Activated T-cell treated with anti-CD3 and anti-CD28 coated beads, Interleukin-2, amount 50 U/mL, for 4 hours (primary cell): Measurements from ENCODE around the gene TTLL4. TPM values are rescaled to one million over a fixed set of nuclear protein-coding genes. Genes with fewer than 3 reads are reported as not detected.

Experiments used
- ATAC-seq, 2 donors: fragments of 200-7000 bp; cut with Tn5 transposase; one replicate each; pipeline ENCODE4 v1.10.0; 2021
- DNase-seq: peaks from one replicate; pipeline ENCODE4 v3.0.0-alpha.2; 2020
- H3K27me3 Mint-ChIP-seq: one replicate; pipeline ENCODE4 v1.8.0; 2021; ENCODE audit warnings: low read depth, mixed read lengths
- H3K36me3 Mint-ChIP-seq: one replicate; pipeline ENCODE4 v1.8.0; 2022; ENCODE audit warnings: mixed read lengths; ENCODE audit not compliant: insufficient read depth
- H3K4me1 Mint-ChIP-seq: one replicate; pipeline ENCODE4 v1.8.0; 2021; ENCODE audit warnings: low read depth, mixed read lengths
- H3K4me3 Mint-ChIP-seq: one replicate; pipeline ENCODE4 v1.8.0; 2021; ENCODE audit warnings: mild to moderate bottlenecking, moderate library complexity, mixed read lengths
- H3K9me3 Mint-ChIP-seq: one replicate; pipeline ENCODE4 v1.8.0; 2021; ENCODE audit warnings: mixed read lengths
- total RNA-seq, 3 donors: library from RNA; stranded (reverse); gene quantifications; one replicate each; pipeline ENCODE4 v1.2.1, GENCODE V29; 2021

The TTLL4 gene
- total RNA-seq, 3 donors from 2014 or later = 44.2 to 53.0 (median 52.5) TPM

DNA sequence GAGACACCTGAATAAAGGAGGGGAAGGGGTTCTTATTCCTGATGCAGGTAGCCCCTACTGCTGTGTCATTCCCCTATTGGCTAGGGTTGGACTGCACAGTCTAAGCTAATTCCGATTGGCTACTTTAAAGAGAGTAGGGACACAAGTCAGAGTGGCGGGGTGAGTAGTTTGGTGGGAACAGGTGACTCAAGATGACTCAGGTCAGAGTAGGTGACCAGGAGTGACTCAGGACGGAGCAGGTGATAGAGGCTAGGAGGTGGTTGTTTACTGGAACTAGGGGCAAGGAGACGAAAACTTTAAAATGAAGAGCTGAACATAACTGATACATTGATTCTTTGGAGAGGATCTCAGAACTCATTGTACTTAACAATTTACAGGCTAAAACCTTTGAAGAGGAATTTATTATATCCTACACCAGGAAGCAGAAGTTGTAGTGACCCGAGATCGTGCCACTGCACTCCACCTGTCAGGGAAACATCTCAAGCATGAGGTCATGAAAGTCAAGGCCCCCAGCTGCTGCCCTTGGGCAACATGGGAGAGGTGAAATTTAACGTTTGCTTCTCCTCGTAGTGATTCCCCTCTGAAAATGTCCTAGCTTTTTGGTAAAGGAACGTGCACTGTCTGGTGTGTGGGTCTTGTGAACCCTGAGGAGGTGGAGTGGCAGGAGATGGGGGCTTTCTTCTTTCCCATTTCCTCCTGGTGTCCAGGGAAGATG is 66.8 kb downstream of the TTLL4 start:
- no peak overlapping the region for H3K4me3 Mint-ChIP-seq

DNA sequence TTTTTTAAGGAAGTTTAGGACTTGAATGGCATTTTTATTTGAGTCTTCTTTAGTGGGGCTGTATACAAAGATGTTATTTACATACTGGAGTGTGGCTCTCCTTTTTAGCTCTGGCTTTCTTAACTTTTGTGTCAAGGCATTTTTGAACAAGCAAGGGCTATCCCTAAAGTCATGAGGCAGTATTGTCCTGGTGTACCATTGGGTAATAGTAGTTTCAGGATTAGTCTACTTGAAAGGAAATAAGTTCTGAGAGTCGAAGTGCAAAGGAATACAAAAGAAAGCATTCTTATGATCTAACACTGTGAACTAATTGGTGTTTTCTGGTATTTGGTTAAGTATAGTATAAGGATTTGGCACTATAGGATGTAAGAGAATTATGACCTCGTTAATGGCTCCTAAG is 69.4 kb downstream of the TTLL4 start:
- H3K9me3 Mint-ChIP-seq = peaks cover 12% of the 10 kb centered on the region
- H3K4me1 Mint-ChIP-seq = peaks cover 3% of the 10 kb centered on the region
- peaks cover 10% of the 10 kb centered on the region for H3K36me3 Mint-ChIP-seq
- no peak overlapping the region for H3K4me3 Mint-ChIP-seq
- H3K27me3 Mint-ChIP-seq = peaks cover 43% of the 10 kb centered on the region
- ATAC-seq (no peak), DNase-seq (no peak)

More for the DNA sequence above, 66.8 kb downstream of the TTLL4 start:
- Mint-ChIP-seq H3K36me3 (peaks cover 14% of the 10 kb centered on the region), H3K9me3 (peaks cover 12% of the 10 kb centered on the region), H3K27me3 (peaks cover 30% of the 10 kb centered on the region), H3K4me1 (peaks cover 3% of the 10 kb centered on the region)
- DNase-seq (no peak), ATAC-seq (no peak)

DNA sequence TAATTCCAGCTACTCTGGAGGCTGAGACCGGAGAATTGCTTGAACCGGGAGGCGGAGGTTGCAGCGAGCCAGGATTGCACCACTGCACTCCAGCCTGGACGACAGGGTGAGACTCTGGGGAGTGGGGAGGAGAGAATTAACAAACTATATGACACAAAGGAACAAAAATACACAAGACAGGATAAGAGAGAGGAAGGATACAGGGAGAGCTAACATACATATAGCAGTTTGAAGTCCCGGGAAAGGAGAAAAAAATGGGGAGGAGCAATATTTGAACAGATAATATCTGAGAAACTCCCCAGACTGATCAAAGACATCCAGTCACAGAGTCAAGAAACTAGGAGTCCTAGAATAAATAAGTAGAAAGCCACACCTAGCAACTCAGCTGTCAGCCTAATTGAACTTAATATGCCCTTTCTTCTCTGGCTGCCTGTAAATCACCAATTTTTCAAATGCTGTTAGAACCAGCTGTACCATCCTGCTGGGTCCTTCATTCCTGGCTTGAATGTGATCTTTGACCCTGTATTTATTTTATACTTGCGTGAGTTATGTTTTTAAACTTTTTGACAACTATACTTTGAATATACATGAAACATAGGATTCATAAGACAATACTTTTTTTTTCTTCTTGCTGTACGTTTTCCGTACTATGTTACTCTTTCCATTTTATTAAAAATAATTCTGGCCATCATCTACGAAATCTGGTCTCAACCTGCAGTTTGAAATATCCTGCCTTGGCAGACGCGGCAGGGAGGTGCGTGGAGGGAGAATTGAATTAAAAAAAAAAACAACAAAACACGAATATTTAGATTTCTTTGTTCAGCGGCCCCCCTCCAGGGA is 70.4 kb downstream of the TTLL4 start:
- H3K36me3 Mint-ChIP-seq = peaks cover 9% of the 10 kb centered on the region
- H3K4me1 Mint-ChIP-seq = peaks cover 3% of the 10 kb centered on the region
- H3K27me3 Mint-ChIP-seq = peaks cover 49% of the 10 kb centered on the region
- H3K4me3 Mint-ChIP-seq = no peak overlapping the region
- DNase-seq (no peak), ATAC-seq (no peak)
- H3K9me3 Mint-ChIP-seq = peaks cover 11% of the 10 kb centered on the region

DNA sequence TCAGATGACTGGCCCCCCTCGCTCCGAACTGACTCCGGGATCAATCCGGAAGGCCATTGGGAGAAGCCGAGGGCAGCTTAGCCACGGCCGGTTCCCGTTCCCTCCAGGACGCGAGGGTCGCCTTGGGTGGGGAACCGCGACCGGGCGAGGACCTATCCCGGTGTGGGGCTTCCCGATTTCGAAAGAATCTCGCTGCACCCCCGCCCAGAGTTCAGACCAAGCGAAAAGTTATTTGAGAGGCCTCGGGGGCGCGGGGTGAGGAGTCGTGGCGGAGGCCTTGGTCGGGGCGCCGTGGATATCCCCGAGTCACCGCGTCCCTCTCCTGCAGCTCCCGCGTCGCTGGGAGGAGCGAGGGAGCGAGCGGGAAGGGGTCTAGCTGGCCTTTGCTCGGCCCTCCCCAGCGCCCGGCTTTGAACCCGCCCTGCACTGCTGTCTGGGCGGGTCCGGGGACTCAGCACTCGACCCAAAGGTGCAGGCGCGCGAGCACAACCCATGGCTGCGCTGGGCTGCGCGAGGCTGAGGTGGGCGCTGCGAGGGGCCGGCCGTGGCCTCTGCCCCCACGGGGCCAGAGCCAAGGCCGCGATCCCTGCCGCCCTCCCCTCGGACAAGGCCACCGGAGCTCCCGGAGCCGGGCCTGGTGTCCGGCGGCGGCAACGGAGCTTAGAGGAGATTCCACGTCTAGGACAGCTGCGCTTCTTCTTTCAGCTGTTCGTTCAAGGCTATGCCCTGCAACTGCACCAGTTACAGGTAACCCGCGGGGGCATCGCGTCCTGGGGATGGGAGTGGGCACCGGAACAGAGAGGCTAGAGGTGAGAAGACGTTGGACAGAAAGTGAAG is 71.3 kb downstream of the TTLL4 start, which contains the start of gene CYP27A1:
Gene CYP27A1 (plus strand): TSS at position 457 of the 837 bp plus-strand sequence. CDS start 36 bp downstream, at position 493.
- Mint-ChIP-seq H3K4me3 (no peak within 1 kb of the TSS), H3K27me3 (peaks cover 49% of the 10 kb centered on the region), H3K4me1 (peaks cover 3% of the 10 kb centered on the region), H3K36me3 (peaks cover 7% of the 10 kb centered on the region), H3K9me3 (peaks cover 6% of the 10 kb centered on the region)
- DNase-seq (no peak), ATAC-seq (peak; percentile 43 to 66)

DNA sequence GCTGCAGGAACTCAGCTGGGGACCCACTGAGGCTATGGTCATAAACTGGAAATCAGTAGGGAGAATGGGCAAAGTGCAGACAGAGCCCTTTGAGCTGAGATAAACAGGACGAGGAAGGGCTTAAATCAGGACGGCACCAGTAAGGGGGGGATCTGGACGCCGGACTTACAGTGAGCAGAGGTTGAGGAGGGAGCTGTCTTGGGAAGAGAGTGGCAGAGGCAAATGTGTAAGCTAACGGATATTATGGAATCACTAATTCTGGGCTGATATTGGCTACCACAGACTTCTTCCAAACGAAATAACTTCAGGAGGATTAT is 71.9 kb downstream of the TTLL4 start:
- Mint-ChIP-seq H3K4me1 (peaks cover 3% of the 10 kb centered on the region), H3K9me3 (peaks cover 1% of the 10 kb centered on the region), H3K27me3 (peaks cover 50% of the 10 kb centered on the region), H3K4me3 (no peak overlapping the region), H3K36me3 (peaks cover 2% of the 10 kb centered on the region)
- ATAC-seq (no peak), DNase-seq (no peak)

DNA sequence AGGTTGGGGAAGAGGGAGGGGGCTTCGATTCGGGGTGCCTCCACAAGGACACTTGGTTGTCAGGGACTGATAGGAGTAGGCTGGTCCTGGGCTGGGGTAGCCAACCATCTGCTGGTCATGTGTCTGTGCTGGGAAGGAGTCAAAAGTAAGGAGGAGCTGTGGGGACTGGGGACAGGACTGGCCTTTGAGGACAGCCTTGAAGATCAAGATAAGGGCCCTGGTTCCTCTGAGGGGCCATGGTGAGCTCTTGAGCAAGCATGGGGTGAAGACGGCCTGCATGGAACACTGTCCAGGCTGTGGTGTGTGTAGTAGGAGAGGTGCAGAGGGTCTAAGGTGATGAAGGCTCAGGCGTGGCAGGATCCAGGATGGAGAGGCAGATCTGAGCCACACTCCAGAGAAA is 73.1 kb downstream of the TTLL4 start:
- no peak for ATAC-seq
- DNase-seq = no peak

DNA sequence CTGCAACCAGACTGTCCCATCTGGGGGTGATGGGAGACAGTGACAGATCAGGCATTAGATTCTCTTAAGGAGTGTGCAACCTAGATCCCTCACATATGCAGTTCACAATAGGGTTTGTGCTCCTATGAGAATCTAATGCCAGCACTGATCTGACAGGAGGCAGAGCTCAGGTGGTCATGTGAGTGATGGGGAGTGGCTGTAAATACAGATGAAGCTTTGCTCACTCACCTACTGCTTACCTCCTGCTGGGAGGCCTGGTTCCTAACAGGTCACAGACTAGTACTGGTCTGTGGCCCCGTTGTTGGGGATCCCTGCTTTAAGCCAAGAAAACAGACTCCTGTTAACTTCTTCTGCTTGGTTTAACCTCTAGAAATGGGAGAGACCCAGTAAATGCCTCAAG is 74.5 kb downstream of the TTLL4 start:
- Mint-ChIP-seq H3K4me1 (peaks cover 3% of the 10 kb centered on the region), H3K4me3 (no peak overlapping the region), H3K9me3 (peaks cover 4% of the 10 kb centered on the region), H3K36me3 (no peaks in the 10 kb centered on the region), H3K27me3 (peaks cover 44% of the 10 kb centered on the region)
- no peak for DNase-seq
- no peak for ATAC-seq

More for the DNA sequence above, 73.1 kb downstream of the TTLL4 start:
- Mint-ChIP-seq H3K9me3 (peaks cover 4% of the 10 kb centered on the region), H3K27me3 (peaks cover 55% of the 10 kb centered on the region), H3K36me3 (peaks cover 2% of the 10 kb centered on the region), H3K4me1 (peaks cover 3% of the 10 kb centered on the region), H3K4me3 (no peak overlapping the region)

DNA sequence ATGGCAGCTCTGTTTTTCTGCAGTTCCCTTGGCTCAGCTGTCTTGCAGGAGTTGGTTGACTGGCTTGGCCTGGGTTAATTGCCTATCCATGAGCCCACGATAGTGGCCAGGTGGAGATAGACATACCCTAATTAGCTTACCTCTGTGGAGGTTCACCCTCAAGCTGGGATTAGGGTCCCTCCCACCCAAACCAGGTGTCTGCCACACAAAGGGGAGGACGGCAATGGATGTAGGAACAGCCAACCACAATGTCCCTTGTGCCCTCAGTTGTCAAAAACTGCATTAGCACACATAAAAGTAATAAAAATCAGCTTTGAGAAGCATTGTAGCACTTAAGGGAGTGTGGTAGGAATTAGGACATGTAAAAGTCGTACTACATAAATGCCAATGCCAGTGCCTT is 75.5 kb downstream of the TTLL4 start:
- ATAC-seq (no peak), DNase-seq (no peak)
- Mint-ChIP-seq H3K4me1 (peaks cover 3% of the 10 kb centered on the region), H3K27me3 (peaks cover 39% of the 10 kb centered on the region), H3K4me3 (no peak overlapping the region), H3K36me3 (no peaks in the 10 kb centered on the region), H3K9me3 (peaks cover 4% of the 10 kb centered on the region)

DNA sequence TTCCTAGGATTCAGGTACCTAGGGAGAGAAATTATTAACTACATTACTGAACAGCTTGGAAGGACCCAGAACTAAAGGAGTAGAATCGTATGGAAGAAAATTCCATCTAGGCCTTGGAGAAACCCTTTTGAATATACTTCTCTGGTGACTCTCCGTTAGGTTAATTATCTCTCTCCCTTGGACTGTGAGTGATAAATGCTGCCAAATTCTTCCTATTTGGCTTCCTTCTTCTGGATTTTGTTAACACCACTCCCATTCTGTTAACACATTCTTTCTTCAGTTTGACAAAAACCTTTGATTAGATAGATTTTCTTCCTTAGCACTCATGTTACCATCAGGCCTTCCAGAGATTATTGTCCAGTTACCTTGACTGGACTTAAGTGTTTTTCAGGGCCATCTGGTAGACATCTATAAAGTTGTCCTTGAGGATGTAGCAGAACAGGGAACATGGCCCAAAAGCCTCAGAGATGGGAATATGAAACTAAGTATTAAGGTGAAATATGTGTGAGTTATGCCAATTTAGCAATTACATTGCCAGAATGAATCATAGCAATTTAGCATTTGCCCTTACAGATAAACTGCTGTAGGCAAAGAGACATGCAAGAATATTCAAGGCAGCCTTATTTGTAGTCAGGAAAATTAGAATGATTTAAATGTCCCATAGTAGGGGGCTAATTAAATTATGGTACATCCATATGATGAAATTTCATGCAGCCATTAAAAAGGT is 78.1 kb downstream of the TTLL4 start:
- Mint-ChIP-seq H3K4me1 (no peaks in the 10 kb centered on the region), H3K4me3 (no peak overlapping the region), H3K9me3 (peaks cover 4% of the 10 kb centered on the region), H3K36me3 (no peaks in the 10 kb centered on the region), H3K27me3 (peaks cover 27% of the 10 kb centered on the region)
- no peak for ATAC-seq
- DNase-seq = no peak

DNA sequence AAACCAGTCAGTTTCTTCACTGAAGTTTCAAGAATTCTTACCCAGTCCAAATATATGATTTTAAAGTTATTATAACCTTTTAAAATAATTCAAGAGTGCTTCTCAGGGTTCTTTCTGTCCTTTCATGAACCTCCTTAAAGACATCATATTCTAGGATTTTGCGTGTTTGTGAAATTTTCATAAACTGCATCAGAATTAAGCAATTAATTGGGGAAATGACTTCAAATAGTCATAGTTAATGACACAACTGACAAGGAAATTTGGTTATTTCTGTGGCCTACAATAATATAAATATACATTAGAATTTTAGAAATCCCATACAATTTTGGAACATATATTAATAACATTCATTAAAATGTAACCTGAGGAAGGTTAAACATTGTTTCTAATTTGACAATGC is 81.8 kb downstream of the TTLL4 start:
- DNase-seq (no peak), ATAC-seq (no peak)
- no peak overlapping the region for H3K4me3 Mint-ChIP-seq
- no peaks in the 10 kb centered on the region for H3K4me1 Mint-ChIP-seq
- peaks cover 39% of the 10 kb centered on the region for H3K27me3 Mint-ChIP-seq
- H3K36me3 Mint-ChIP-seq = no peaks in the 10 kb centered on the region
- H3K9me3 Mint-ChIP-seq = peaks cover 4% of the 10 kb centered on the region

DNA sequence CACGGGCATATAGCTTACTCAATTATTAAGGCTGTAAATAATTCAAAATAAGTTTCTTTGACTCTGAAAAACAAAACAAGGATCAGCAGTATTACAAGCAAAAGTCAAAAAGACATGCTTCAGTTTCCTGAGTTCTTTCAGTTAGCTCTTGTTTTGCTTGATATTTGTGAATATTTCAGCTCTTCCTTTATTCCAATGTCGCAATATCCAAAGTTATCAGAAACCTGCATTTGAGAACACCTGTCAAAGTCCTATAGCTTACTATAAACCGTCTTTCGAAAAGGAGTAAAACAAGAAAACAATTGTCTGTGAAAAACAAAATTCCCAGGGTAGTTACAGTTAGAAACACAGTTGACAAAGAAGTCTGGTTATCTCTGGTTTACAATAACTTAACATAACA is 86.1 kb downstream of the TTLL4 start:
- peaks cover 36% of the 10 kb centered on the region for H3K27me3 Mint-ChIP-seq
- DNase-seq = no peak
- no peaks in the 10 kb centered on the region for H3K36me3 Mint-ChIP-seq
- no peaks in the 10 kb centered on the region for H3K9me3 Mint-ChIP-seq
- no peaks in the 10 kb centered on the region for H3K4me1 Mint-ChIP-seq
- no peak for ATAC-seq
- H3K4me3 Mint-ChIP-seq = no peak overlapping the region

DNA sequence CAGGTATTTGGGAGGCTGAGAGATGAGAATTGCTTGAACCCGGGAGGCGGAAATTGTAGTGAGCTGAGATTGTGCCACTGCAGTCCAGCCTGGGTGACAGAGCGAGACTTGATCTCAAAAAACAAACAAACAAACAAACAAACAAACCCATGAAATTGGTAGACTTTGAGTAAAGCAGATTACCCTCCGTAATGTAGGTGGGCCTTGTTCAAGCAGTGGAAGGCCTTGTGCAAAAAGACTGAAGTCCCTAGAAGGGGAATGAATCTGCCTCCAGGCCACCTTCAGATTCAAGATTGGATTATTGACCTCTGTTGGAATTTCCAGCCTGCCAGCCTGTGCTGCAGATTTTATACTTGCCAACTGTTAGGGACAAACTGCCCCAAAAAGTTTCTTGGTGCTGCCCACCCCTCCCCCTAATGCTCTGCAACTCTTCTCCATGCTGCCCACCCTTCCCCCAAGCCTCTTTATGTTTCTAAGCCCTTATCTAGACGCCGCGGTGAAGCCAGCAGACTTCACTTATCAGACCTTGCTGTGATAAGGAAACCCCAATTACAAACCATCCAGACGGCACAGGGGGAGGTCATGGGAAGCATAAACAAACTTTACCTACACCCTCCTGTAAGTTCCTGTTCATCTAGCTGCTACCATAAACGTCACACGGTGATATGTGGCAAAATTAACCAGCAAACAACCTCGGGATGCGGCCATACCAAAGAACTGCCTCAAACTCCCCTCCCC is 88.3 kb downstream of the TTLL4 start:
- no peak overlapping the region for H3K4me3 Mint-ChIP-seq
- H3K36me3 Mint-ChIP-seq = no peaks in the 10 kb centered on the region
- DNase-seq = no peak
- H3K9me3 Mint-ChIP-seq = no peaks in the 10 kb centered on the region
- no peak for ATAC-seq
- peaks cover 32% of the 10 kb centered on the region for H3K27me3 Mint-ChIP-seq
- H3K4me1 Mint-ChIP-seq = peaks cover 4% of the 10 kb centered on the region

DNA sequence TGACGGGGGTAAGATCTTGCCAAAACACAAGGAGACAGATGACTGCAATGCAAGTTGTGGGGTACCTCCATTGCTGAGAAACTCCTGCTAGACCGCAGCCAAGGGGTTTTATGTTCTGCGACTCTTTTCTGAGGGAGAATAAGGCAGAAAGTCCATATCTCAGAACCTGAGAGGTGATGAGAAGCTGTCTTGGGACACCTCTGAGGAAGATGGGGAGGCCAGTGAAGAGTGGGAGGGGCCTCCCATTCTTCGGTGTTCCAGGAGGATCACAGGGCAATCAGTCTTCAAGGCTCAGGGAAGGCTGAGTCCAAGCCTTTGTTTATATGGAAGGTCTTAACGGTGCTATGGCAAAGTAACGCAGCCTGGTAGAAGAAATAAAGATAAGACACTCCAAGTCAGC is 89.4 kb downstream of the TTLL4 start:
- Mint-ChIP-seq H3K36me3 (no peaks in the 10 kb centered on the region), H3K4me1 (peaks cover 4% of the 10 kb centered on the region), H3K4me3 (no peak overlapping the region), H3K27me3 (peaks cover 26% of the 10 kb centered on the region), H3K9me3 (peaks cover 10% of the 10 kb centered on the region)
- DNase-seq = no peak
- no peak for ATAC-seq
